HFFc6 (cell line): ENCODE data around the gene FAM174C. TPM values are rescaled to one million over a fixed set of nuclear protein-coding genes. Genes with fewer than 3 reads are reported as not detected.

Experiments used
- DNase-seq: peaks from one replicate; pipeline ENCODE4 v3.0.0-alpha.2; 2018
- H3K27ac Mint-ChIP-seq: 2 replicates; pipeline ENCODE4 v1.8.0; 2020; ENCODE audit warnings: mild to moderate bottlenecking, mixed read lengths
- H3K27me3 Mint-ChIP-seq: 2 replicates; pipeline ENCODE4 v1.8.0; 2021; ENCODE audit warnings: mild to moderate bottlenecking, moderate library complexity, mixed read lengths; ENCODE audit not compliant: insufficient read depth
- H3K36me3 Mint-ChIP-seq: 2 replicates; pipeline ENCODE4 v1.8.0; 2021; ENCODE audit warnings: low read depth, mixed read lengths
- H3K4me1 Mint-ChIP-seq: 2 replicates; pipeline ENCODE4 v1.8.0; 2020; ENCODE audit warnings: low read depth, mixed read lengths
- H3K4me3 Mint-ChIP-seq: 2 replicates; pipeline ENCODE4 v1.8.0; 2020; ENCODE audit warnings: mild to moderate bottlenecking, moderate library complexity, mixed read lengths
- H3K9me3 Mint-ChIP-seq: 2 replicates; pipeline ENCODE4 v1.8.0; 2020; ENCODE audit warnings: mild to moderate bottlenecking, mixed read lengths
- CTCF ChIP-seq: fragments of 200-600 bp; sonication (generic); IDR thresholded peaks from 2 replicates; pipeline ENCODE4 v1.5.0; 2021; ENCODE audit warnings: antibody characterized with exemption, mild to moderate bottlenecking
- total RNA-seq, 6 experiments: library from RNA; stranded (reverse); fragmentation: NEBNext Ultra II Directional; extraction: Animal tissue kit (Norgen Biotek cat#: 25700); gene quantifications; 2 replicates in 1 of 6; 3 replicates in 5 of 6; pipeline ENCODE4 v1.2.3, GENCODE V29; 2021

FAM174C gene
- total RNA-seq, 6 experiments from 2014 or later, result 54.2 to 77.6 (median 63.8) TPM

GRCh38 chr19:1290703-1291651, 15.6 kb downstream of the FAM174C start:
- no peaks in the 10 kb centered on the region for H3K4me1 Mint-ChIP-seq
- H3K4me3 Mint-ChIP-seq, result no peak overlapping the region
- no peak overlapping the region for H3K27ac Mint-ChIP-seq
- no peak for DNase-seq
- no peaks in the 10 kb centered on the region for H3K36me3 Mint-ChIP-seq
- H3K9me3 Mint-ChIP-seq, result no peaks in the 10 kb centered on the region
- TF ChIP-seq CTCF, result no peak
- peaks cover 16% of the 10 kb centered on the region for H3K27me3 Mint-ChIP-seq

GRCh38 chr19:1291761-1292418, 16.6 kb downstream of the FAM174C start:
- DNase-seq, result no peak
- no peaks in the 10 kb centered on the region for H3K9me3 Mint-ChIP-seq
- no peaks in the 10 kb centered on the region for H3K36me3 Mint-ChIP-seq
- H3K27me3 Mint-ChIP-seq, result peaks cover 13% of the 10 kb centered on the region
- TF ChIP-seq CTCF, result no peak
- H3K27ac Mint-ChIP-seq, result no peak overlapping the region
- no peak overlapping the region for H3K4me3 Mint-ChIP-seq
- no peaks in the 10 kb centered on the region for H3K4me1 Mint-ChIP-seq

- Mint-ChIP-seq H3K9me3 (no peaks in the 10 kb centered on the region), H3K4me3 (no peak overlapping the region), H3K27ac (no peak overlapping the region), H3K4me1 (no peaks in the 10 kb centered on the region), H3K36me3 (no peaks in the 10 kb centered on the region), H3K27me3 (peaks cover 13% of the 10 kb centered on the region)
- TF ChIP-seq CTCF, result no peak
- DNase-seq, result no peak
These were observed 17.3 kb downstream of the FAM174C start for GRCh38 chr19:1292419-1293151.

- Mint-ChIP-seq H3K9me3 (no peaks in the 10 kb centered on the region), H3K27me3 (peaks cover 10% of the 10 kb centered on the region), H3K27ac (no peak overlapping the region), H3K36me3 (no peaks in the 10 kb centered on the region), H3K4me1 (no peaks in the 10 kb centered on the region), H3K4me3 (no peak overlapping the region)
- no peak for TF ChIP-seq CTCF
- DNase-seq, result no peak
These were observed 18.7 kb downstream of the FAM174C start for GRCh38 chr19:1293782-1294604.

GRCh38 chr19:1294688-1295087, 19.4 kb downstream of the FAM174C start:
- H3K4me1 Mint-ChIP-seq, result no peaks in the 10 kb centered on the region
- TF ChIP-seq CTCF, result no peak
- no peak for DNase-seq
- no peaks in the 10 kb centered on the region for H3K36me3 Mint-ChIP-seq
- H3K4me3 Mint-ChIP-seq, result no peak overlapping the region
- no peak overlapping the region for H3K27ac Mint-ChIP-seq
- H3K27me3 Mint-ChIP-seq, result peaks cover 7% of the 10 kb centered on the region
- H3K9me3 Mint-ChIP-seq, result no peaks in the 10 kb centered on the region
